Epithelial cell of proximal tubule (primary cell): ENCODE measurements around the gene E2F6. TPM values are rescaled to one million over a fixed set of nuclear protein-coding genes. Genes with fewer than 3 reads are reported as not detected.

Source experiments
- DNase-seq: peaks from one replicate; pipeline ENCODE4 v3.0.0-alpha.2; 2011; ENCODE audit warnings: low read depth
- H3K4me3 ChIP-seq: 2 replicates; pipeline ENCODE4 v1.5.1; 2011; ENCODE audit warnings: low read depth, mild to moderate bottlenecking, low read length
- CTCF ChIP-seq: conservative IDR thresholded peaks from 2 replicates; pipeline ENCODE4 v1.5.1; 2012; ENCODE audit warnings: low read depth, mild to moderate bottlenecking, low read length
- total RNA-seq: library from RNA; depleted of rRNA; stranded (reverse); fragments of >200 nt; gene quantifications from 2 replicates; pipeline ENCODE4 v1.2.3, GENCODE V29; 2015

The E2F6 gene
- total RNA-seq, 1 donor from 2014 or later, result 11.0 TPM

- no peak for DNase-seq
- H3K4me3 ChIP-seq, result no peak overlapping the region
- TF ChIP-seq CTCF, result no peak
Observed at GRCh38 chr2:11396467-11397445, 69.2 kb downstream of the E2F6 start.

GRCh38 chr2:11396021-11396420 lies 69.9 kb downstream of the E2F6 start:
- H3K4me3 ChIP-seq, result no peak overlapping the region
- no peak for DNase-seq
- TF ChIP-seq CTCF, result no peak

GRCh38 chr2:11395389-11395788 lies 70.6 kb downstream of the E2F6 start:
- TF ChIP-seq CTCF, result no peak
- H3K4me3 ChIP-seq, result no peak overlapping the region
- no peak for DNase-seq

Other genes starting within 250 kb of the E2F6 start
- 19.8 and 22.2 TPM in 2 replicates for gene ROCK2, start 121.5 kb downstream of the E2F6 start, total RNA-seq
- gene GREB1, start 67.9 kb upstream of the E2F6 start, total RNA-seq, result 0.07 and 0.12 TPM in 2 replicates
- not detected in 2 replicates for gene NTSR2, start 204.0 kb upstream of the E2F6 start, total RNA-seq